GM21526 (cell line): ENCODE data around the gene RPL37A.

Experiments
- ATAC-seq: cut with Tn5 transposase; IDR thresholded peaks from one replicate; pipeline ENCODE4 v1.9.1; 2021; ENCODE audit warnings: moderate library complexity; ENCODE audit not compliant: unreplicated experiment, low FRiP score

Gene RPL37A

DNA sequence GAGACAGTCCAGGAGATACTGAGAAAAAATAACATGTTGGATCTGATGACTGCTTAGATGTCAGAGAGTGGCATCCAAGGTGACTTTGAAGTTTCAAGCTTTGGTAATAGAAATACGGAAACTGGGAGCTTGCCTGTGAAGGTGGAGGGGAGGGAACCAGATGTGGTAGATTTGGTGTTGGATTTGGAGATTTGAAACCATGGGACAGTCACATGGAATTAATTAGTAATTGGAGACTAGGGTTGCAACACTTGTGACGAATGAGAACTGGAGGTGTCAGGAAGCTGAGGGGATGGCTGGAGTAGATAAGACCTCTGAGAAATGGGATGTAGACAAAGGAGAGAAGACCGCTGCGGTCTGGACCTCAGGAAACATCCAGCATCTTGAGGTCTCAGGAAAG is 46.7 kb downstream of the RPL37A start:
- ATAC-seq = no peak

DNA sequence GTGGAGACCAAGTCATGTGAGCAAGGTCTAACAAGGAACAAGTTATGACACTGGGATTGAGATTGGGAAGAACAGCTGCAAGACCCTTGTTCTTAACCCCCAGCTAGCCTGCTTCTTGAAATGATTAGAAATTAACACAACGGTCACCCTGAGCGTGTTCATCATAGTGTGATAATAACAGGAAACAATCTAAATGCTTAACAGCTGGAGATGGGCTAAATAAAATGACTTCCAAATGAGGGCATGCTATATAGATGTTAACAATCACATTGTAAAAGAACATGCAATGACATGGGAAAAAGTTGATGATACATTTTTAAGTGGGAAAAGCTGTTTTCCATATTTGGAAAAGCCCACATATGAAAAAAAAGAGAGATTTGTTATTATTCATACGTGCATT is 47.6 kb downstream of the RPL37A start:
- no peak for ATAC-seq

- ATAC-seq = no peak
These were observed 48.2 kb downstream of the RPL37A start for GRCh38 chr2:216546641-216547403.

GRCh38 chr2:216548901-216549331 is 50.3 kb downstream of the RPL37A start:
- no peak for ATAC-seq

GRCh38 chr2:216549926-216550690 is 51.5 kb downstream of the RPL37A start:
- ATAC-seq = no peak

- ATAC-seq = no peak
These were observed 52.8 kb downstream of the RPL37A start for GRCh38 chr2:216551234-216552068.

DNA sequence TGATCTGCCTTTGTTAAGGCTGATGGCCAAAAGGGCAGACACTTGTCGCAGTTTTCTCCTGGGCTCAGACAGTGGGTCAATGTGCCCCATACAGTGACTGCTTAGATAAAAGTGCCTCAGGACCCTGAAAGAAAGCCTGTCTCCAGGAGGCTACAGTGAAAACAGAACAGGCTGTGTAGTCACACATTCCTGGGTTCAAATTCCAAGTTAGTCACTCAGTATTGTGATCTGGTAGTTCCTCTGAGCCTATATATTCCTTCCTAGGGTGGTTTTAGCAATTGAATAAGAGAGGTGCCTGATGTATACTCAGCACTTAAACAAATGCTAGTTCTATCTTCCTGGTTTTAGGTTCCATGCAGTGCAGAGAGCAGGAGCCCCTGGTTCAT is 54.4 kb downstream of the RPL37A start:
- no peak for ATAC-seq
